ENCODE results near the gene SIAE. TPM values are rescaled to one million over a fixed set of nuclear protein-coding genes. Genes with fewer than 3 reads are reported as not detected.

SIAE gene
- total and polyA plus RNA-seq, 4 donors = 6.9 to 24.8 (median 13.2) TPM

DNA sequence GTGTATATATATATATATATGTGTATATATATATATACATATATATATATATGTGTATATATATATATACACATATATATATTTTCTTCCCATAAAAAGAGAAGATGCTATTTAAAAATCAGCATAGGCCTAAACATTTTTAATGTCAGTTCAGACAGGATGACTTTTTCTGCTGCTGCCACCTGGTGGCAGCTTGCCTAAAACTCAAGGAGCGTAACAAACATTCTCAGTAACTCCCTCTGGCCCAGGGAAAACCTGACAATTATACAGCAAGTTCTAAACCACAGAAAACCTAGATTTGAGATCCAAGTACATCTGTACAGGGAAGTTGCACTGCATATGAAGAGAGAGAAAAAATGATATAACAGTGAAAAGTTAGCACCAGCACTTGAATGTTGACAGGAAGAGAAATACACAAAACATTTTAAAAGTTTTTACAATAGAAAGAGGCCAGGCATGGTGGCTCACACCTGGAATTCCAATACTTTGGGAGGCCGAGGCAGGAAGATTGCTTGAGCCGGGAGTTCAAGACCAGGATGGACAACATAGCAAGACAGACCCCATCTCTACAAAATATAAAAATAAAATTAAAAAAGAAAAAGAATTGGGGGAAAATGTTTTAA, 87.2 kb downstream of the SIAE start:
- WGBS, 2 donors = 45 to 48% methylated on average over 3 of the region's 3 CpGs
- H3K4me1 ChIP-seq (ENCODE audit: control insufficient read depth in 1 of 2, insufficient read depth in 2 of 2, low read length in 2 of 2) = no peaks in the 10 kb centered on the region
- DNase-seq = peak; percentile 65 to 80
- H3K36me3 ChIP-seq (ENCODE audit: control insufficient read depth in 1 of 2, insufficient read depth in 2 of 2, low read length in 1 of 2) = no peaks in the 10 kb centered on the region
- no peak overlapping the region for H3K27ac ChIP-seq (ENCODE audit: low read depth in 1 of 2, low read length in 2 of 2)
- H3K4me3 ChIP-seq (ENCODE audit: low read length in 2 of 2) = no peak overlapping the region
- intact Hi-C loops (cut with DNase I) = loop anchor here (5.0 to 10.0 kb wide), 4 partner anchors 172 to 514 kb away; no protein-coding TSS in a partner anchor
- no peak for ATAC-seq (ENCODE audit: low FRiP score)
- no peaks in the 10 kb centered on the region for H3K9me3 ChIP-seq (ENCODE audit: control insufficient read depth, low read length)
- H3K27me3 ChIP-seq (ENCODE audit: control insufficient read depth in 1 of 2, insufficient read depth in 2 of 2, low read length in 1 of 2) = no peaks in the 10 kb centered on the region

DNA sequence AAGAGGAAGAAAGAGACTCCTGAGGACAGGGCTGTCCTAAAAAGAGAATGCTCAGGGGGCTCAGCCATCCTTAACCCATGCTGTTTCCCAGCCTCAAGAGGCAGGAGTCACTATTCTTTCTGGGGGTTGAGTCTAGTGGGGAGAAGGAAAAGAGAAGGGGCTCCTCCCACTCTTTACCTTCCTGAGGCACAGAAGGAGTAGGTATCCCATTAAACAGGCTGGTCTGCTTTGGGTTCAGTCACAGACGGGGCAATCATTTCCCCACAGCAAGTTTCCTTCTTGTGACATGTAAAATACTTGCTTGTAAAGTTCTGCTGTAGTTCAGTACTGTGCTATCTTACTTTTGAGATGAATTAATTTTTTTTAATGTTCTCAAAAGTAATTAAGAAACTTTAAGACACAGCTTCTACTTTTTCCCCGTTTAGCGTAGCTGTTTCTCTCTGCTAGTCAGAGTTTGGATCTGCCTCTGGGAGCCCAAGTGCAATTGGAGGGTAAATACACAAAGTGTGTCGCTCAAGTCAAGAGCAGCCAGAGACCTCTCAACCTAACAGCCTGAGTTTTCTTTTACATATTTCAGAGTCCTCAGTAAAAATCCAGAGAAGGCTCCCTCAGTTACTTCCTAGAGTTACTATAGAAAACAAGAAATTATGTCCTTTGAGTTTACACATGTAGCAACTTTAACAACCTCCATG, 88.7 kb downstream of the SIAE start:
- Histone ChIP-seq H3K36me3 (ENCODE audit: control insufficient read depth in 1 of 2, insufficient read depth in 2 of 2, low read length in 1 of 2) (no peaks in the 10 kb centered on the region), H3K27ac (ENCODE audit: low read depth in 1 of 2, low read length in 2 of 2) (no peak overlapping the region), H3K4me1 (ENCODE audit: control insufficient read depth in 1 of 2, insufficient read depth in 2 of 2, low read length in 2 of 2) (no peaks in the 10 kb centered on the region), H3K27me3 (ENCODE audit: control insufficient read depth in 1 of 2, insufficient read depth in 2 of 2, low read length in 1 of 2) (no peaks in the 10 kb centered on the region), H3K9me3 (ENCODE audit: control insufficient read depth, low read length) (no peaks in the 10 kb centered on the region), H3K4me3 (ENCODE audit: low read length in 2 of 2) (no peak overlapping the region)
- ATAC-seq (ENCODE audit: low FRiP score) (no peak), DNase-seq (no peak)
- intact Hi-C loops (cut with DNase I) = loop anchor here (5.0 to 10.0 kb wide), 4 partner anchors 170 to 513 kb away; no protein-coding TSS in a partner anchor
- 26 to 34% methylated on average over 4 of the region's 4 CpGs for WGBS, 2 donors

DNA sequence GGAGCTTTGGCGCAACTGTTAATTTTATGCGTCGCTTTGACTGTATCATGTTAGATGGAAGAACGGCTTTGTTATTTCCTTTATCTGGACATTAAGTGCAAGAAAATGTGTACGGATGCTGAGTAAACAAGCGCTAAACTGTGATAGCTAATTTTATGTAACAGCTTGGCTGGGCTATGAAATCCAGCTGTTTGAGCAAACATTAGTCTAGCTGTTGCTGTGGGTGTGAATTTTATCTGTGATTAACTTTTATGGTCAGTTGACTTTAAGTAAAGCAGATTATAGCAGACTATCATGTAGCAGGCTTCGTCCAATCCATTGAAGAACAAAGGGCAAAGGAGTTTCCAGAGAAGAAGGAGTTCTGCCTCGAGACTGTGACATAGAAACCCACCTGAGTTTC, 89.8 kb downstream of the SIAE start:
- intact Hi-C loops (cut with DNase I) = loop anchor here in 1 of 2 donors (10.0 kb wide), 2 partner anchors 169 to 509 kb away; no protein-coding TSS in a partner anchor
- DNase-seq (no peak), ATAC-seq (ENCODE audit: low FRiP score) (no peak)
- no peaks in the 10 kb centered on the region for H3K9me3 ChIP-seq (ENCODE audit: control insufficient read depth, low read length)
- H3K4me3 ChIP-seq (ENCODE audit: low read length in 2 of 2) = no peak overlapping the region
- H3K27me3 ChIP-seq (ENCODE audit: control insufficient read depth in 1 of 2, insufficient read depth in 2 of 2, low read length in 1 of 2) = no peaks in the 10 kb centered on the region
- H3K4me1 ChIP-seq (ENCODE audit: control insufficient read depth in 1 of 2, insufficient read depth in 2 of 2, low read length in 2 of 2) = no peaks in the 10 kb centered on the region
- no peak overlapping the region for H3K27ac ChIP-seq (ENCODE audit: low read depth in 1 of 2, low read length in 2 of 2)
- WGBS, 2 donors = 90 to 91% methylated on average over 8 of the region's 8 CpGs
- no peaks in the 10 kb centered on the region for H3K36me3 ChIP-seq (ENCODE audit: control insufficient read depth in 1 of 2, insufficient read depth in 2 of 2, low read length in 1 of 2)

Other genes starting within 250 kb of the SIAE start
- gene OR8B4, start 248.9 kb downstream of the SIAE start, total RNA-seq = not detected
- gene OR8B4, start 248.9 kb downstream of the SIAE start, polyA plus RNA-seq = not detected
- gene OR8B8, start 228.0 kb downstream of the SIAE start, total RNA-seq = not detected
- gene OR8B8, start 228.0 kb downstream of the SIAE start, polyA plus RNA-seq = not detected
- gene OR8B12, start 130.1 kb downstream of the SIAE start, total RNA-seq = not detected
- gene OR8B12, start 130.1 kb downstream of the SIAE start, polyA plus RNA-seq = not detected
- gene OR8A1, start 103.7 kb downstream of the SIAE start, total RNA-seq = not detected
- gene OR8A1, start 103.7 kb downstream of the SIAE start, polyA plus RNA-seq = not detected
- not detected for gene PANX3, start 62.3 kb downstream of the SIAE start, total RNA-seq
- gene PANX3, start 62.3 kb downstream of the SIAE start, polyA plus RNA-seq = not detected
- 10 to 100 TPM; 42.7 to 47.9 TPM for gene TBRG1, start 50.9 kb downstream of the SIAE start, total RNA-seq
- gene TBRG1, start 50.9 kb downstream of the SIAE start, polyA plus RNA-seq = 10 to 100 TPM; 20.5 to 65.4 TPM
- gene SPA17, start 165 bp upstream of the SIAE start, total RNA-seq = 1 to 10 TPM; 2.7 to 3.9 TPM
- gene SPA17, start 165 bp upstream of the SIAE start, polyA plus RNA-seq = 1 to 10 TPM; 4.8 to 7.1 TPM
- gene NRGN, start 66.2 kb upstream of the SIAE start, total RNA-seq = 10 to 100 TPM; 33.2 to 41.1 TPM
- 10 to 100 TPM; 15.4 to 38.5 TPM for gene NRGN, start 66.2 kb upstream of the SIAE start, polyA plus RNA-seq
- gene VSIG2, start 78.5 kb upstream of the SIAE start, total RNA-seq = 1 to 10 TPM; 3.8 to 6.9 TPM
- 1 to 10 TPM; 1.9 to 3.1 TPM for gene VSIG2, start 78.5 kb upstream of the SIAE start, polyA plus RNA-seq
- 100 to 1,000 TPM in 1 of 2 donors, 10 to 100 TPM in 1; 95.1 to 182 TPM for gene ESAM, start 88.6 kb upstream of the SIAE start, total RNA-seq
- 100 to 1,000 TPM in 1 of 2 donors, 10 to 100 TPM in 1; 33.2 to 110 TPM for gene ESAM, start 88.6 kb upstream of the SIAE start, polyA plus RNA-seq
- gene MSANTD2, start 126.7 kb upstream of the SIAE start, total RNA-seq = 10 to 100 TPM; 21.5 to 23.6 TPM
- 10 to 100 TPM in 1 of 2 donors, 1 to 10 TPM in 1; 6.3 to 18.0 TPM for gene MSANTD2, start 126.7 kb upstream of the SIAE start, polyA plus RNA-seq
- 10 to 100 TPM; 15.7 to 63.0 TPM for gene ROBO3, start 191.7 kb upstream of the SIAE start, total RNA-seq
- gene ROBO3, start 191.7 kb upstream of the SIAE start, polyA plus RNA-seq = 10 to 100 TPM in 1 of 2 donors, 1 to 10 TPM in 1; 2.1 to 19.7 TPM
- 10 to 100 TPM; 19.7 to 41.9 TPM for gene ROBO4, start 224.1 kb upstream of the SIAE start, total RNA-seq
- gene ROBO4, start 224.1 kb upstream of the SIAE start, polyA plus RNA-seq = 1 to 10 TPM; 2.4 to 2.8 TPM
- under 1 TPM in 1 of 2 donors, not detected in 1; 0.51 TPM for gene HEPN1, start 245.5 kb upstream of the SIAE start, total RNA-seq
- gene HEPN1, start 245.5 kb upstream of the SIAE start, polyA plus RNA-seq = not detected